Esophagus squamous epithelium (tissue), 4 donors: ENCODE data around the gene PAXX.

Experiments used
- CTCF ChIP-seq, 6 experiments: fragments of 450-650 bp in 4 of 6; fragments of 200-600 bp in 2 of 6; sonication (generic) in 2 of 6; IDR thresholded peaks; one replicate each; pipeline ENCODE4 v1.5.1; 2016 to 2019; ENCODE audit warnings: antibody characterized with exemption in 6 of 6, mild to moderate bottlenecking in 4 of 6, moderate library complexity in 4 of 6
- POLR2A ChIP-seq, 4 donors: fragments of 450-650 bp; IDR thresholded peaks; one replicate each; pipeline ENCODE4 v1.6.1; 2017; ENCODE audit warnings: antibody characterized with exemption in 4 of 4, mild to moderate bottlenecking in 4 of 4, moderate library complexity in 3 of 4

- TF ChIP-seq CTCF (IDR thresholded peaks at IDR 0.05) (no peak), POLR2A (IDR thresholded peaks at IDR 0.05) (no peak)
Measured at GRCh38 chr9:137039611-137040366, 47.6 kb downstream of the PAXX start.
